Superior temporal gyrus (tissue), 1 donor: ENCODE results near the gene MRTFB.
A peak's percentile ranks its signal among the peaks of the same experiment; 100 is the strongest.
"Not testable (repeated sequence)": the region's sequence is repeated elsewhere in the genome, so short reads cannot be mapped to it uniquely, and the experiment has no call there.

Experiments
- DNase-seq: peaks from one replicate; pipeline ENCODE4 v3.0.0-alpha.2; 2016; ENCODE audit errors: extremely low spot score

Gene MRTFB

DNA sequence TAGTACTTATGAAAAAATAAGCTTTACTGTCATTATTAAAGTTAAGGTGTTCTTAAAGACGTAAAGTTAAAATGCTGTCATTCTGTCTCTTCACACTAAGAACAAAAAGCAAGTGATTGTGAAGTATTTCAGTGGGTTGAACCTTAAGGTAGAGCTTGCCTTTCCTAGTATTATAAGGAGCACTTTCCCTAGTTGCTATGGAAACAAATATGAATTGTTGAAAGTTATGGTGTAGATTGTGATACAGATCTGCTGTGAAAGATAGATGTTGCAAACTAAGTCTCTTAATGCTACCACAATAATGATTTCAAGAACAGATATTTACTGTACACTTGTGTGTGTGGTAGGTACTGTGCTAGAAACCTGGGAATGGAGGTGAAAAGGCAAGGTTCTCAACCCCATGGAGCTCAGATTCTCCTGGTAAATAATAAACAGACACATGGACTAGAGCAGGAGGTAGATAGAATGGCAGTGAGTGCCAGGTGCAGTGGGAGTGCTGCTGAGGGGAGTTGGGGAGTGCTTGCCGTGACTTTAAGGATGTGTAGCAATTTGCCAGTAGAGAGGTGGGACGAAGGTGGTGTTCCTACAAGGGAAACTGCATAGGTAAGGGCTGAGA, 34.7 kb downstream of the MRTFB start:
- no peak for DNase-seq

DNA sequence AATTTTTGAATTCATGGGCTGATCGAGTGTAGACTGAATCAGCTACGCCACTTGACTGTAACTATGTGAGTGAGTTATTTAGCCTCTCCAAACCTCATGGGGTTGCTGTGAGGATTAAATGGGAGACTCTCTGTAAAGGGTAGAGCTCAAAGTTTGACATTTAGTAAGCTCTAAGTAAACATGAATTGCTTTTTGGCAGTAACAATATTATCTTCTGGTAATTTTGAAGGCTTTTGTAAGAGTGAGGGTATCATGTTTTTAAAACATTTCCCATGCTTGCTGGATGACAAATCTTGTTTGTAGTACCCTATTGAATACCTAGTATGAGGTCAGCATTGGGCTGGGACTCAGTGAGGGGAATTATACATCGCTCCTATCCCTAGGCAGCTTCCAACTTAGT, 35.3 kb downstream of the MRTFB start:
- no peak for DNase-seq

DNA sequence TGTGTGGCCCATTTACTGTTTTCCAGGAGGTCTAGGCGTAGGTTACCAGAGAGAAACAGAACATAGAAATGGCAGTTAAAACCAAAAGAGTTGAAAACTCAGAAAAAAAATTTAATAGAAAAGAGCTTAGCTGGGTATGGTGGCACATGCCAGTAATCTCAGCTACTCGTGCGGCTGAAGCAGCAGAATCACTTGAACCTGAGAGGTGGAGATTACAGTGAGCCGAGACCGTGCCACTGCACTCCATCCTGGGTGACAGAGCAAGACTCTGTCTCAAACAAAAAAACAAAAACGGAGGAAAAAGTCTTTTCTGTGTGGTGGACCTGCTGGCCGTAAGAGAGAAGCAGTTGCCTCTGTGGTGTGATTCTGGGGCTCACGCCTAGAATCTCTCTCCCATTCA, 35.8 kb downstream of the MRTFB start:
- no peak for DNase-seq

DNA sequence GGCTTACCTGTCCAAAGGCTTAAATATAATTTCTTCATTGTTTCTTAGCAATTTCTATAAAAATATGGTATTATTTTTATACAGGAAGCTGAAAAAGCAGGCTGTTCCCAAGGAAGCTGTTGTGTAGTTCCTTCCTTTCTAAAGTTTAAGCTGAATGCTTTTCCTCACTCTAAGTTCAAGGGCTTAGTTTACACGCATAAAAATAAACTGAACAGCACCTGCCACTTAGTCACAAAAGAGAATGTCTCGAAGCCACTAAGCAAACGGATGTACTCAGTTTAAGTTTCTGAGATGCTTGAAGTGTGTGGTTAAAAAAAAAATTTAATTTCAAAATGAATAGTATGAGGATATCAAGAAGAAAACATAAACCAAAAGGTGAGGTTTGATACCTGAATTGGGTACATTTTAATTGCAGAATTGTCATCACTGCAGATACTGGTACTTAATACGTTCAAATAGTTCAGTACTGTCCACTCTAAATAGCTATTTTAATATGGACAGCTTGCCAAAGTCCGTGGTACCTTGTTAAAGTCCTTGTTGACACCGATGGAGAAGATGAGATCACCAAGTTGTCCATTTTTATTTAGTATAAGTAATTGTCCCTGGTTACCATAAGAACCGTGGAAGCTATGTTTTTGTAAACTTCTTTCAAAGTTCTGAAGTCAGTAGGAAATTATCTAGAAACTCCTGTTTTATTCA, 38.1 kb downstream of the MRTFB start:
- DNase-seq = no peak

DNA sequence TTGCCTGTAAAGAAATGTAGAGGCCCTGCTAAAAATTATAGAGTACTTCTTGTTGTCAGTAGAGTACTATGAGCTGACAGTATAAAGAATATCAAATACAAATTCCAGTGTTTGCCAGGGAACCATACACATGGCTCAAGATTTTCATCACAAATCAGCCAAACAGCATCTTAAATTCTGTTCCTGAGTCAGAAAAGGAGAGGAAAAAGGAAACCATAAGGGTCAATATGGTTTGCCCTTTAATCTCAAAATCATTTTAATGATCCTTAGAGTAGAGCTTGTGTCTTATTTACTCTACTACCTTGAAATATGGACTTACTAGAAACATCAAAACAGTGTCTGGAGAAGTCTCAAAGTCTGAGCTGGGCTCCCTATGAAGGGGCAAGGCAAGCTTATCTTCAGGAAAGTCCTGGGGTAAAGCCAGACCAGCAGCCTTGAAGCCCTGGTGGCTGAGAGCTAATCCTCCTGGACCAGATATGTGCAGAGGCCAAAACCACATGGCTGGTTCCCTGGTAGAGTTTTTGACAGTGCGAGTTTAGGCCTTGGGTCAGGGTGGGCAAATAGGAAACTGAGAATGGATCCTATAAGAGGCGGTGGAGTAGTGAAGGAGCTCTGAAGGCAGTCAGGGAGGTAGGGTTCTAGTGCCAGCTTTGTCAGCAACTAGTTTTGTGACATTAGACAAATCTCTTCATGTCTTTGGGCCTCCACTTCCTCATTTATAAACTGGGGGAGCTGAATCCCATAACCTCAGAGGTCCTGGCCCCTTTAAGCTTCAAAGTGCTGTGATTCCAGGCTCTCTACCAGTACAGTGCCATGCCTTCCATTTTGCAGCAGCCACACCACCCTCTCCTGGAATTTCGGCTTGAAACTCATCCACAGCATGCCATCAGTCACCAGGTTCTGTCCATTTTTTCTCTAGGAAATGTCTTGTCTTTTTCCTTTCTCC, 38.9 kb downstream of the MRTFB start:
- DNase-seq = no peak

DNA sequence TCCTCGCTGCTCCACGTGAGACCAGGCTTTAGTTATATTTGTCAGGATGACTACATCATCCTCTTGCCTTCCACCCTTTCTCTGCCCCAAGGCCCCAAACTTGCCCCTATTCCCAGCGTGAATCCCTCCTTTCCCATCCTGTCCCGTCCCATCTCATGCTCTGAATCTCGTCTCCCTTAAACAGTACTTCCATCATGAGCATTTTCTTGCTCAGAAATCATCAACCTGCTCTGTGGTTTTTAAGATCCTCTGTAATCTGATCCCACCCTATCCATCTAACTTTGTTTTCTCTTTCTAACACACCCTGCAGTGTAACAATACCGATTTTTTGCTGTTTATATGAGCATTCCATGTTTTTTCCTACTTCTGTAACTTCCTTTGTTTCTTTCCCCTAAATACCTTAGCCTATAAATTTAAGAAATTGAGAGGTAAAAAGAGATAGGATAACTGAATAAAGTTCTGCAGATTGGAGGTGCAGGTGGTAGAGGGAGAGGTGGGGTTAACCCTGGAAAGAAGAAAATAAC, 39.7 kb downstream of the MRTFB start:
- DNase-seq = no peak

DNA sequence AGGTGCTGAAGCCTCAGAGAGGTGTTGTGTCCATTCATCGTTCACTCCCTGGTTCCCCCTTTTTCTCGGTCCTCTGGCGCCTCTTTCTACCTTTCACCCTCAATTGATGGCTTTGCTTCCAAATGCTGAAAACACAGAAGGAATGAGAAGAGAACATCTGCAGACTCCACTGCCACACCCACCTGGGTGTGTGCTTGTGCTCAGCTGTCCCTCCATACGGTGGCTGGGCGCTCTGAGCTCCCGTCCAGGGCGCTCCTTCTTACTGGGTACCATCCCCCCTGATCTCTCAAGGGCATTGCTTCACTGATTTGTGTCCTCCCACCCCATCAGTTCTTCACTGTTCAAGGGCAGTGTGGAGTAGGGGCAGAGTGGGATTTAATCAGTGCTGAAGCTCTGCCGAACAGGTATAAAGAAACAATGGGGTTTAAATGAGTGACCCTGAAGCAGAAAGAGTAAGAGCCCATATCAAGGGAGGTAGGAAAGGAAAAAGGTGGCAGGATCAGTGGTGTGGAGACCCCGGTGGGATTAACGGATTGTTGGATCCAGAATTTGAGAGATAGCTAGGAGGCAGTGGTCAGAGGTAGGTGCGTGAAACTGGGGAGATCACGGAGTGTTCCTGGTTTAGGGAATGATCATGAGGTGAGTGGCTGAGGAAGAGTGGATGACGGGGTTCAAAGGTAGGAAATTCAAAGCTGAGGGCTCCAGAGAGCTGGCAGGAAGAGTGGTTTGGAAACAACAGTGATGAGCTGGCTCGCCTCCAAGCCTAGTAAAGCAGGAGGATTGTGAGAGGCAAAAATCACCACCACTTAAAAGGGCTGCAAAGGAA, 40.8 kb downstream of the MRTFB start:
- DNase-seq = no peak

DNA sequence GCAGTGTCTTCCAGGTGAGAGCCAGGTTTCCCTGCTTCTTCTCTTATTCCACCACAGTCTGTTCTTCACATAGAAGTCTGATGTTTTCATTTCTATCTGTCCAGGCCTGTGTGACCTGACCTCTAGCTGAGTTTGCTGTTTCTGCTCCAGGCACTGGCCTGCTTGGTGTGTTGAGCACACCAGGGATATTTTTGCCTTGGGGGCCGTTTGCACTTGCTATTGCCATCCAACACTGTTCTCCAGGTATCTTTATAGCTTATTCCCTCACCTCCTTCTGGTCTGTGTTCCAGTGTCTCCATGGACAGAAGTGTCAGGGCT, 41.4 kb downstream of the MRTFB start:
- DNase-seq = no peak

DNA sequence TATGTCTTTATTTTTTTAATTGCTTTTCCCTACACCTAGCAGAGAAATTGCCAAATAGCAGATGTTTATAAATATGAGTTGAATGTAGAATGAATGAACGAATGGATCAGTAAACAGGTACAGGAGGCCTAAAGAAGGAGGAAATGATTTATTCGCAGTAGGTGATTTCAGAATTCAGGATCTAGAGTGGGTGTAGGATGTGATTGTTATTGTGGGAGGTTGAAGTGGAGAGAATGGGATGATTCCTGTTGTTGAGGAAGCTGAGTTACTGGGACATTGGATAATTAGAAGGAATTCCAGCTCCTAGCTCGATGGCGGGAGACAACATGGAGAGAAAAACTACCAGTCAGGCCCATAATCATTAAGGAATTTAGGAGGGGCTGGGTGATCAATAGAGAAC, 42.2 kb downstream of the MRTFB start:
- no peak for DNase-seq

DNA sequence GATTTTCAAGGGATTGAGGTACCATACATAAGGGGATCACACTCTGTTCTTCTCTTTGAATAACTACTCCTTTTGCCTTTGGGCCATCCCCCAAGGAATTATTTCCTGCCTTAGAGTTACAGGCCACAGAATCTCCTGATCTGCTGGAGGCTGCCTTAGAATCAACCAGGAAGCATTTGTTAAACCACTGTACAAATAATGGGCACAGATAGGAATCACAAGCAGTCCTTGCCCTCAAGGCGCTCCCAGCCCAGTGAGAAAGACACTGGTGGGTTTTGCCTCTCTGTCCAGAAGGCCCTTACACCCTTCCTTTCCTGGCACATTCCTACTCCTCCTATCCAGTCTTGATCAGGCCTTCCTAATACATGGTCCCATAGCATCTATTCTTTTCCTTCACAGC, 45.9 kb downstream of the MRTFB start:
- DNase-seq = no peak

DNA sequence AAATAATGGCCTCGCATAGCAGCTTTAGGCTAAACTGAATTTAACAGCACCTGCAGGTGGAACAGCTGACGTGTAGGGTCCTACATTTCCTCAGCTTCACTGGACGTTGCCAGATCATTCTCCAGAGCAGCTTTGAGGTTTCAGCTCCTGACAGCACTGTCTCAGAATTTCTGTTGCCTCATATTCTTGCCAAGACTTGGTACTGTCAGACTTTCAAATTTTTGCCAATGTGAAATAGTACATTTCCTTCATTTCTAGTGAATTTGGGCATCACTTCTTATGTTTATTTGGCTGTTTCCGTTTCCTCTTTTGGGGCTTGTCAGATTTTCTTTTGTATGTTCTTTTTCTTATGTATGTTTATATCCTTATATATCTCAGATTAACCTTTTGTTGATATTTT, 48.7 kb downstream of the MRTFB start:
- DNase-seq = no peak

DNA sequence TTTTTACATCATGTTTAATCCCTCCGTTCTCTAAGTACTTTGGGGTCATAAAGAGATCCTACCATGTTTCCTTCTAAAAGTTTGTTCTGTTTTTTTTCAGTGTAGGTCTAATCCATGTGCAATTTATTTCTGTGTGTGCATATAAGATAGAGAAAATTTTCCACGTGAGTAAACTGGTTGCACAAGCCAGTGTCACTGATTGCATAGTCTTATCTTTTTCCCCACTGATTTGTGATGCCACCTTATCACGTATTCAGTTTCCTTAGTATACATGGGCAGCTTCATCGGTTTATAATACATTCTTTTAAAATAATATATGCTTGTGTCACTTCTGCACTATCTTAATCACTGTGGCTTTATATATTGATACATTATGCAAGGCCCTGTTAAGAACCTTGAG, 49.2 kb downstream of the MRTFB start:
- DNase-seq = no peak

DNA sequence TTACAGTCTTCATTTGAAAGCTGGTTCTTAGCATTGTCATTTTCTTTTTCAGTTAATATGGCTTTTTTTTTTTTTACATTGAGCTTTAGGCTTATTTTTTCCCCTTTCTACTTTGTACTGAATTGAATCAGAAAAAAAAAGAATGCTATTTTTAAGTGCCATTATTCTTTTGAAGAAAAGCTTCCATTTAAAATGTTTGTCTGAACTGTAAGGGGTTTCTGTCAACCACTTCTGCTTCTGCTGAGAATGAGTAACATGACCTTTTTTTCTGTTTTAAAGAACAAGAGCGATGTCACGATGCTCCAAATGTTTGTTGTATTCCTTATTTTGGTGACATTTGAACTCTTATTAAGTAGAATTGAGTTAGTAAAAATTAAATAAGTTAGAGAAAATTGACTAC, 50.0 kb downstream of the MRTFB start:
- DNase-seq = no peak

DNA sequence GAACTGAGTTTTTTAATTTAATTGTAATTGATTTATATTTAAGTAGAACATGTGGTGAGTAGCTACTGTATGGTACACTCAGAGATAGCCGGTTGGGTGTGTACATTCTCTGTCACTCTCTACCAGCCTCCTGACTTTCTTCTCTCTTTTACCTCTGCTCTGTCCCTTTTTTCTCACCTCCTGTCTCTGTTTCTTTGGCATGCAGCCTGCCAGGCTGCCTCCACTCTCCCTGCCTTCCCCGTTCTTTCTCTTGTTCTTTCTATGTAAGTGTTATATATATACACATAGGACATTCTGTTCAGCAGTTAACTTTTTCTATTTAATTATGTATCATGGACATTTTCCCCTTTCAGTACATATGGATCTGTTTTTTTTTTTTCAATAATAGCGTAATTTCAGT, 50.8 kb downstream of the MRTFB start:
- peak; percentile 56 for DNase-seq

DNA sequence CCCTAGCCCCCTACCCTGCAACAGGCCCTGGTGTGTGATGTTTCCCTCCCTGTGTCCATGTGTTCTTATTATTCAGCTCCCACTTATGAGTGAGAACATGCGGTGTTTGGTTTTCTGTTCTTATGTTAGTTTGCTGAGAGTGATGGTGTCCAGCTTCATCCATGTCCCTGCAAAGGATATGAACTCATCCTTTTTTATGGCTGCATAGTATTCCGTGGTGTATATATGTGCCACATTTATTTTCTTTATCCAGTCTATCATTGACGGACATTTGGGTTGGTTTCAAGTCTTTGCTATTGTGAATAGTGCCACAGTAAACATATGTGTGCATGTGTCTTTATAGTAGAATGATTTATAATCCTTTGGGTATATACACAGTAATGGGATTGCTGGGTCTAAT, 51.3 kb downstream of the MRTFB start:
- not testable (repeated sequence) for DNase-seq

DNA sequence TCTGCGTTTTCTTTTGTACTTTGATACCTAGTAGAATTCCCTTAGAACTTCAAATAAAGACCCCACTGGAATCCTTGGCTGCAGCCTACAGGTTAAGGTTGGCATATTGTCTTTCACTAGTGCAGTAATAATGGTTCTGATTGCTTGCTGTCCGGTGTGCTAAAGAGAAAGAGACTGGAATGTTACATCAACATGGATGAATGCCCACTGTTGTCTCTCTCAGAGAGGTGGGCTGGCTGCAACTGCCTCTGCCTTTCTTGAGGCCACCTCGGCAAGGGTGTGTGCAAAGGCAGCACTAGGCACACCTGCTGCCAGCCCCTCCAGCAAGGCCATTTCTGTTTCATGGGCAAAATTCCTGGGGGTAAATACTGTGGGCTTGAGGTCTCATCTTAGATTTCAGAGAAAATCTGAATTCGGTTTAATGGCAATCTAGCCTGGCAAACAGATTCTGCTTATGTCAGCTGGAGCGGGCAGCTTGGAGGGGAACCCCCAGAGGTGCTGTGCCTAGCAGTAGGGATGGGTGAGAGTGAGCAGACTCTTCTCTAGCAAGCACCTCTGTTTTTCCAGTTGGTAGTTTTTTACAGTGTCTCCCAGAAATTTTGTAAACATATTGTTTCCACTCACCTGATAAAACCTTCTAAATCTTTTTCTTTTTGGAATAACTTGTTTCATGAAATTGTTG, 54.0 kb downstream of the MRTFB start:
- no peak for DNase-seq

DNA sequence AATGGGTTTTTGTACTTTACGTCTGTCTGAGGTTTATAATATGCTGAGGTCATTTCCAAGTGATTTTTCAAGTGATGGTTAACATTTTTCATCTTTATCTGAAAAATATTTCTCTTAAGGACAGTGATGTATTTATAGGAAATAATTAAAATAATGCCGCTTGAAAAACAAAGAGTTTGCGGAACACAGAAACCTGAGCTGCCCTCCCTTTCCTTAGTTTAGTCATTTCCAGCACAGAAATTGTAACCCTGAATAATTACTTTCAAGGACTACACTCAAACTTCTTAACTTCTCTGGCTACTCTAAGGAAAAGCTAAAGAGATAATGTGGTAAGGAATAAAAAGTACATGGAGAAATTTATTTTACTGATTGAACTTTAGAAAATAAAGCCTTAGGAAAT, 54.6 kb downstream of the MRTFB start:
- no peak for DNase-seq

DNA sequence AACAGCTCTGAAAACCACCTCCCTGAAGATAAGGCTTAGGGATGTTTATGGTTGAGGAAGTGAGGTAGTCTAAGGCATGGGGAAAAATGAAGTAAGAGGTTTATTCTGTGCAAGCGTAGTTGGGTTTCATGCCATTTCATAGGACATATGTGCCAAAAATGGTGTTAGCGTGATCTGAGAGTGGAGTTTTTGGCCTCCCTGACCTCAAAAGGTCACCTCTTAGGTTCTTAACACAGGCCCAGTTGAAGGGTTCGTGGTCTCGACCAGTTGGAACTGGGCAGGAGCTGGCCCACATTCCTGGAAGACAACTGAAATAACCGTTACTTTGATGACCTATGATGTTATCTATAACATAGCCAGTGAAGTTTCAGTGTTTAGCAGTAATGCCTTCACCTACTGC, 57.0 kb downstream of the MRTFB start:
- DNase-seq = no peak

DNA sequence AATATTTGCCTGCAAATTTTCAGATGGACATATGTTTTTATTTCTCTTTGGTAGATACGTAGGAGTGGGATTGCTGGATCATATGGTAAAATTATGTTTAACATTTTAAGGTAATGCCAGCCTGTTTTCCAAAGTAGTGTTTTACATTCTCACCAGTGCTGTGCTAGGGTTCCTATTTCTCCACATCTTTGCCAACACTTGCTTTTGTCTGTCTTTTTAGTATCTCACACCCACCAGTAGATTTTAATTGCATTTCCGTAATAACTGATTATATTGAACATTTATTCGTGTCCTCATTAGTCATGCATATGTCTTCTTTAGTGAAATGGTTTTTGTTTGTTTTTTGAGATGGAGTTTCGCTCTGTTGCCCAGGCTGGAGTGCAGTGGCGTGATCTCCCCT, 58.4 kb downstream of the MRTFB start:
- DNase-seq = no peak

DNA sequence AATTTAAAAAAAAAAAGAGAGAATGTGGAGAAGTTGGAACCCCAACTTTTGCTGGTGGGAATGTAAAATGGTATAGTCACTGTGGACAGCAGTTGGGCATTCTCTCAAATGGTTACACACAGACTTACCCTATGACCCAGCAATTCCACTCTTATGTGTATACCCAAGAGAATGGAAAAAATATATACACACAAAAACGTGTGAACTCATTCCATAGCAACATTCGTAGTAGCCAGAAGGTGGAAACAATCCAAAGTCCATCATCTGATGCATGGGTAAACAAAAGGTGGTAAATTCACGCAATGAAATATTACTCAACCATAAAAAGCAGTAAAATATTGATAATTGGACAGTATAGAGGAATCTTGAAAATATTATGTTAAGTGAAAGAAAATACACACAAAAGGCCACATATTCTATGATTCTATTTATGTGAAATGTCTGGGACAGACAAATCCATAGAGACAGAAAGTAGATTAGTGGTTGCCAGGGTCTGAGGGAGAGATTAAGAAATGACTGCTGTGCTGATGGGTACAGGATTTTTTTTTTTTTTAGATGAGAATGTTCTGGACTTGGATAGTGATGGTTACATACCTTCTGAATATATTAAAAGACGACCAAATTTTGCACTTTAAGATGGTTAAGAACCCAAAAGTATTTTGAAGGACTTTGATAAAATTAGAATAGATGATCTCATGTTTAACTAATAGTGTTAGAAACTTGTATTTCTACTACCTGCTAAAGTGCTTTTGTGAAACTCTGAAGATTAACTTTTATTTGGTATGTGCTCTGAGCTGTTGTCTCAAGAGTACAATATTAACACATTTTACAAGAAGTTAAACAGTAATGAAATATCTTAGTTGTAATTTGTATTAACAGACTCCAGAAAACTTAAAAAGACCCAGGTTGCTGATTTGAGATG, 60.9 kb downstream of the MRTFB start:
- DNase-seq = no peak
